ENCODE measurements around the gene HSPBP1.
"Not testable (repeated sequence)": the region's sequence is repeated elsewhere in the genome, so short reads cannot be mapped to it uniquely, and the experiment has no call there.

HSPBP1 gene

DNA sequence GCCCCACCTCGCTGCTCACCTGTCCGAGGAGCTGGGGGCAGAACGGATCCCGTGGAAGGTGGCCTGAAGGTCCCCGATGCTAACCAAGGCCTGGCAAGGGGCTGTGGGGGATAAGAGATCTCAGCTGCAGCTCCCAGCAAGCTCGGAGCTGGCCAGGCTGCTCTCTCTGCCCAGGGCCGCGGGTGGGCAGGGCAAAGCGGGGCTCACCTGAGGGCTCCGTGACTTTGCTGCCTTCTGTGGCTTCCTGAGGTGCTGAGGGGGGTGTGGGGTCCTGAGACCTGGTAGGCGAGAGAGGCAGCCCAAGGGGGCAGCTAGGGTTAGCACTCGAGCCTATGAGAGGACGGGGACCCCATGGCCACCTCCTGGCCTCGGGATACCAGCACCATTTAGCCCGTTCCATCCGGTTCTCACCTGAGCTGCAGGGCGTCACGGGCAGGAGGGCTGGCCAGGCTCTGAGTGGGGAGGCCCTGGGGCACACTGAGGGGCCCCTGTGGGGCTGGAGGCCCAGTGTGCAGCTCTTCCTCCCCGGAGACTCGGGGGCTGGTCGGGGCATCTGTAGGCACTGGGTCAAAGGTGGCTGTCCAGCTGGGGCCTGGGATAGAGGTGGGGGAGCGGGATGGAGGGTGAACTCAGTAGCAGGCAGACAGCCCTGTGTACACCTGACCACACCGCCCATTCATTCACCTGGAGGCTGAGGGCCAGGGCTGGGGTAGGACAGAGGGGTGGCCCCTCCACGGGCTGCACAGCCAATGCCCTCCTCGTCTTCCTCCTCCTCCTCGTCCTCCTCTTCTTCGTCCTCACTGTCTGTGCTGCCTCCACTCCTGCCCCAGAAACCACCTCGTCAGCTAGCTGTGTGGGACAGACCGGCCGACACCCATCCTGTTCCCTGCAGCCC is 48.3 kb downstream of the HSPBP1 start:
- DNase-seq: no peak

DNA sequence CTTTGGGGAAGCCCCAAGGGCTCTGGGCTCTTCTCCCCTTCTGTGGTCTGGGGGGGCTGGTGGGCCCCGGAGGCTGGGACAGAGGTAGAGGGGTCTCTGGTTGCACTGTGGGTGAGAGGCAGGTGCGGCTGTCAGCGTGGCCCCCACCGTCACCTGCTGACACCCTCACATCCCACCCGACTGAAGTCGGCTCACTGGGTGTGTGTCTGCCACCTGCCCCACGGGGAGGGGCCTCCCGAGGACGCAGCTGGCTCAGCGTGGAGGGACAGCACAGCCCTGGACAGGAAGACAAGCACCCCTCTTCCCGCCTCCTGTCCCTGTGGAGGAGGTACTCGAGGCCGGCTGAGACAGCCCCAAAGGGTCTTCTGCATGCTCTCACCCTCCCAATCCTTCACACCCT is 49.1 kb downstream of the HSPBP1 start:
- no peak for DNase-seq

DNA sequence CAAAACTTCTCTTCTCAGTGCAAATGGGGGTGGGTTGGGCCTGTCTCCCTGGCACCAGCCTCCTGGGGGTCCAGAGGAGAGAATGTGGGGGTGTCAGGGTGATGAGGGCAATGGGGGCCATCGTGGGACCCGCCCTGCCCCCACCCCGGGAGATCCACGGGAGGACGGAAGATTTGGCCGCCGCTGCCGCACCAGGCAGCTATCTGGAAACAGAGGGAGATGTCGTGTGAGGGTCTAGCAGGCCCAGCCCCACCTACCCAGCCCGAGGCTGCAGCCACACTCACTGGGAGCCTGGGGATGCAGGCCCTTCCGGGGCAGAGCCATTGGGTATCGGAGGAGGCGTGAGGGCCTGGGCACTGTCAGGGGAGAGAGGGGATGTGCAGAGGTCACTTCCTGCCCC is 49.6 kb downstream of the HSPBP1 start:
- no peak for DNase-seq

DNA sequence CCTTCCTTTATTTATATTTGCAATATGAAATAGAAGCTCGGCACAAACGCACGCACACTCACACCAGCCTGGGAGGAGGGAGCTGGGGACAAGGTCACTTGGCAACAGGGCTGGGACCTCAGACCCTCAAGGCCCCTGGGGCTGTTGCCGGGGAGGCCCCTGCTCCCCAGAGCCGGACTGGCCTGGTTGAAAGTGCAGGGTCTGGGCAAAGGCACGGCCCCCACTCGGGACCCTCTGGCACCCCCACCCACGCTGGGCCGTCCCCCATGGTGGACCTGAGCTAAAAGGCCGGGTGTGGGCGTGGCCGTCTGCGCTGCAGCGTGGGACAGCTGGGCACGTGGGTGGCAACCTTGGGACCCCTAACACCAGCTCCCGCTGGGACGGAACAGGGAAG is 50.1 kb downstream of the HSPBP1 start:
- no peak for DNase-seq

DNA sequence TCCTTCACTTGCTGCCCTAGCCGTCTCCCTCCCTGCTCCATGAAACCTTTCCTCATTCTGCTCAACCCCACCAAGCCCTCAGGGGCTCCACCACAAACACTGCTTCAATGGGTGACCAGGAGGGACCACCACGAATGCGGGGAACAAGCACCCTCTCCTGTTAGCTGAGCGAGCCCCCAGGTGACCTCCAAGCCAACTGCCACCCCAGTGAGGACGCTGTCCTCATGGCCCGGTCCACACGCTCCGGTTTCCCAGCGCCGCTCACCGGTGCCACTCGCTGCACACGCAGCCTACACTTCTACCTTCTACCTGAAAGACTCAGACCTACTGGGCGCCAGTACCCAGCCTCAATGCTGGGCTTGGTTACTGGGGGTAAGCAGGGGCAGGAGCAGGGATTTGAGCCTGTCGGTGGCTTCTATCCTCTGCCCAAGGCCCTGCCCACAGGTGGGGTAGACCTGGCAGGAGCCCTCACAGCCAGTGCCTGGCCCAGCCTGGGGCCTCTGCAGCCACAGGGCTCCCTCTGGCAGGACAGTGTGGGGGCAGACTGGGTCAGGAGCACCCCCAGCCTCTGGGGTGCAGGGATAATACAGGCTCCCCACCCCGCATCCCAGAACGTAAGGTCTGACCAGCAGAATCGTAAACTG is 50.6 kb downstream of the HSPBP1 start:
- no peak for DNase-seq

DNA sequence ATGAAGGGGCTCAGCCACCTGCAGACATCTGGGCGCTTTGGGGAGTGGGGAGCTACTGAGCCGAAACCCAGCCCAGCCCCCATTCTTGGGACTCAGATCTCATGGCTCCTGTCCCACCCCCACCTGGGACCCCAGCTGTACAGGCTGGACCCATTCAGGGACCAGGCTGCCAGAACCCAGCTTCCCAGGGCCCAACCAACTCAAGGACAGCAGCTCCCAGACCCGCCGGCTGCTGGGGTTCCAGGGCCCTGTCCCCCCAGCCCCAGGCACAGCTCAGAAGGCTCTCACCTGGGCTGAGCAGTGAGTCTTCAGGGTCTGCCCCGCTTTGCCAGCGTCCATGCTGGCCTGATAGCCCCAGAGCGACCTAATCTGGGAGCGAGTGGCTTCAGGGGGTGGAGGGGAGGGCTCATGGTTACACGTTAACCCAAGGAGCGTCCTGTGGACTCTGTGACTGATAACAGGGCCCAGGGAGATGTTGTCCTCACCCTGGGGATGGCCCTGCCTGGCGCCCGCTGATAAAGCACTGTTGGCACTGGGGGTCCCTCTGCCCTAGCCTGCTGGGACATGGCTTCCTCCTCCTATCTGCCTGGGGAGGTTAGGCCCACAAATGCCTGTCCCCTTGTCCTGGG is 51.4 kb downstream of the HSPBP1 start, which contains the start of gene TMEM86B:
TMEM86B (minus strand) TSS at position 361 of the 629 bp plus-strand sequence; CDS start at position 339, 22 bp downstream.
- DNase-seq: no peak

DNA sequence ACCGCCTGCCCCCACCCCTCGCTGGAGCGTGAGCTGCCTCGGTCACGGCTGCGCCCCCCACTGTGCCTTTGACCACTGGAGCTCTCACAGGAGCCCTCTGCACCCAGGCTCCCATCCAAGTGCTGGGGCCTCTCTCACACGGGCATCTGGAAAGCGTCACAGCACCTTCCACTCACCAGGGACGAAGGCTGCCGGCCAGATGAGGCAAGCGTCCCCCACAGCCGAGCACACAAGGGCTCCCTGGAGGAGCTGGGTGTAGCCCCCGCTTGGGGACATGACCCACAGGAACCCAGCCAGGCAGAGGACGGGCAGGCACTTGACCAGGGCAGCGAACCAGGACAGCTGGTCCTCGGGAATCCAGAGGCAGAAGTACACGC is 51.9 kb downstream of the HSPBP1 start:
- no peak for DNase-seq

DNA sequence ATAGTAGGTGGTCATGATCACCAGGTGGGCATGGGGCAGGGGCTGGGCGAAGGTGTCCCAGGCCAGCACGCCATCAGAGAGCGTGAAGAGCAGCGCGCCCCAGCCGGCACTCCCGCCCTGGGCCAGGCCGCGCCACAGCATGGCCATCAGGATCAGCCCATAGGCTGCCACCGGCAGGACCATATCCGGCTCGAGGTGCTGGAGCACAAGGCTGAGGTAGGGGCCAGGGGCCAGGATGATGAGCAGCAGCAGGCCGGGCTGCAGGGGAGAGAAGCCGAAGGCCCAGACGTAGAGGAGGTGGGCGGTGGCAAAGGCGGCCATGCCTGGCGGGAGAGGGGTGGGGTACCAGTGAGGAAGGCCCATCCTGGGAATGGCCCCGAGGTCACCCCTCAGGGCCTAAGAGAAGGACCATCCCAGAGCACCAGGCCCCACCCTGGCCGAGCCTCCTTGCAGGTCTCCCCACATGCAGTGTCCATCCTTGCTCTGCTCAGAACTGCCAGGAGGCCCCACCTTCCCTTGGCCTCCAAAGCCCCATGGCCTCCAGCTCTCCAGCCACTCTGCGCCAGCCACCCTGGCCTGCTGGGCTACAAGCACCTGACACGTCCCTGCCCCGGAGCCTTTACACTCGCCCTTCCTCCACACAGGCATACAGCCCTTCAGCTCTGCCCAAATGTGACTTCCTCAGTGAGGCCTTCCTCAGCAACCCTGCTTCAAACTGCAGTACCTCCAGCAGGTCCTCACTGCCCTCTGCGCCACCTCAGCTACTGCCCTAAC is 52.5 kb downstream of the HSPBP1 start:
- no peak for DNase-seq

DNA sequence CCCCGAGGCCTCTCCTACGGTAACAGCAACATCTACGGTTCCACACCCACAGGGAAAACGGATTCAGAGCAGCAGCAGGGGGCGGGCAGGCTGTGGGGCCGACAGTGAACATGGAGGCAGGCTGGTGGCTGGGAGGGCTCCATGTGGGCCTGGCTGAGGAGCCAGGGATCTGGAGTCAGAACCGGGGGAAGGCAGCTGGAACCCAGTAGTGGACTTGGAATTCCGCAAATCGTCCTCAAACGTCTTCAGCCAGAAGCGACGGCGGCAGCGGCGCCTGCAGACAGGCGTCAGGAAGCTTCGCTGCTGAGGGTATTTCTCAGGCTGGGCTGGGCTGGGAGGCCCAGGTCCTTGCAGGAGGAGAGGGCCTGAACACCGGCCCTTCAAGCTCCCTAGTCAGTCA is 53.1 kb downstream of the HSPBP1 start:
- no peak for DNase-seq

DNA sequence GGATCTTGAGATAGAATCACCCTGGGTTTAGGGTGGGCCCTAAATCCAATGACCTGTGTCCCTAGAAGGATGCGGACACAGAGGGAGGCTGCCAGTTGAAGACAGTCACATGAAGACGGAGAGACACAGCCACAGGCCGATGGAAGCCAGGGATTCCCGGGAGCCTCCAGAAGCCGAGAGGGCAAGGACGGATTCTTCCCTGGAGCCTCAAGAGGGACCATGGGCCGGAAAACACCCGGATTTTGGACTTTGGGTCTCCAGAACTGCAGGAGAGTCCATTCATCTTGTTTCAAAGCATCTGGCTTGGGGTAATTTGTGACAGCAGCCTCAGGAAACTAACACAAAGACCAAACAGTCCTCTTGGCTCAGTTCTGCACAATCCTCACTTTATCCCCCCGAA is 53.6 kb downstream of the HSPBP1 start:
- DNase-seq: no peak

DNA sequence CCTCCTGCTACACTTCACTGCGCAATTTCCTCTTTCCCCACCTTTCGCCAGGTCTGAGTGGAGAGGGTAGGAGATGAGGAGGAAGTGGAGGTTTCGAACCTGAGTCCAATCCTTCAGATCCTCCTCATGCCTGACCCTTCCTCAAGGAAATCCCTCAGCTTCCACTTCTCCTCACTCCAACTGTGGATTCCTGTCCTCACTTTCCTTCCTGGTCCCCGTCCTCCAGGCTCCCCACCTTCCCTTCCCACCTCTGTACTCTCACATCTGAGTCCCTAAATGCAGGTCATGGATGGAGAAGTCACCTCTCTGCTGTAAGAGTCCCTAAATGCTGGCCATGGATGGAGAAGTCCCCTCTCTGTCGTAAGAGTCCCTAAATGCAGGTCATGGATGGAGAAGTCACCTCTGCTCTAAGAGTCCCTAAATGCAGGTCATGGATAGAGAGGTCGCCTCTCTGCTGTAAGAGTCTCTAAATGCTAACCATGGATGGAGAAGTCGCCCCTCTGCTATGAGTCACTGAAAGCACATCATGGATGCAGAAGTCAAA is 54.4 kb downstream of the HSPBP1 start:
- DNase-seq: no peak

DNA sequence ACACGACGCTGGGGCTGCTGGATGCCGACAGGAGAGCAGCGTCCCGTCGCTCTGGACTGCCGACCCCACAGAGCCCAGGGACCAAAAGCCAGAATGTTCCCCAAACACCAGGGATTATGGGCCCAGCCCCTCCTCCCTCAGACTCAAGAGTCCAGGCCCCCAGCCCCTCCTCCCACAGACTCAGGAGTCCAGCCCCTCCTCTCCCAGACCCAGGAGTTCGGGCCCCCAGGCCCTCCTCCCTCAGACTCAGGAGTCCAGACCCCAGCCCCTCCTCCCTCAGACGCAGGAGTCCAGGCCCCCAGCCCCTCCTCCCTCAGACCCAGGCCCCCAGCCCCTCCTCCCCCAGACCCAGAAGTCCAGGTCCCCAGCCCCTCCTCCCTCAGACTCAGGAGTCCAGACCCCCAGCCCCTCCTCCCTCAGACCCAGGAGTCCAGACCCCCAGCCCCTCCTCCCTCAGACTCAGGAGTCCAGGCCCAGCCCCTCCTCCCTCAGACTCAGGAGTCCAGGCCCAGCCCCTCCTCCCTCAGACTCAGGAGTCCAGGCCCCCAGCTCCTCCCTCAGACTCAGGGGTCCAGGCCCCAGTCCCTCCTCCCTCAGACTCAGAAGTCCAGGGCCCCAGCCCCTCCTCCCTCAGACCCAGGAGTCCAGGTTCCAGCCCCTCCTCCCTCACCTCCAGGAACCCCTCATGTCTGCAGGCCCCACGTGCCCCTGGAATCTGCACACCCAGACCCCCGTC is 55.1 kb downstream of the HSPBP1 start:
- DNase-seq: not testable (repeated sequence)

DNA sequence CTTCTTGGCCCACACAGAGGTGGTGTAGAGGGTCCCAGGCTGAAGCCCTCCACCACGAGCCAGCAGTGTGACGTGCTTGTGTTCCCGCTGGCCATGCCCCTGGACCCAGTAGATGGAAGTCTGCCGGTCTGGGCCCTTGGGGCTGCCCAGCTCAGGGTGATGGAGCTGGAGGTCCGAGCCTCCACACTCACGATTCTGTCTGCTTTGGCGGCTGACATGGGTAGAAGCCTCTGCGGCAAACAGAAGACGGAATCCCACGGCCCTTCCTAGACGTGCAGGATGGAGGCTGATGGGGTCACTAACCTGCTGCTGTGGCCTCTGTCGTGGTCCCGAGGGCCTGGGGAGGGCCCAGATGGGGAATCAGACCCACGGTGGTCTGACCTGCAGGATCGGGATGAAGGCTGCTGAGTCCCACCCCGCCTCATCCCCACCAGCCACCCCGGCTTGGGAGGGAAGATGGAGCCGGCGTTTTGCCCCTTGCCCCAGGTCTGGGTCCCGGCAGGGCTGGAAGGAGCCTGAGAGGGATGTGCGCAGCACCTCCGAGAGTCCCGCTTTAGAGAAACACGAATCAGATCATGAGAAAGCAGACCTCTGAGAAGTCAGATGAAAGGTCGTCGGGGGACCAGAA is 55.8 kb downstream of the HSPBP1 start:
- DNase-seq: no peak

DNA sequence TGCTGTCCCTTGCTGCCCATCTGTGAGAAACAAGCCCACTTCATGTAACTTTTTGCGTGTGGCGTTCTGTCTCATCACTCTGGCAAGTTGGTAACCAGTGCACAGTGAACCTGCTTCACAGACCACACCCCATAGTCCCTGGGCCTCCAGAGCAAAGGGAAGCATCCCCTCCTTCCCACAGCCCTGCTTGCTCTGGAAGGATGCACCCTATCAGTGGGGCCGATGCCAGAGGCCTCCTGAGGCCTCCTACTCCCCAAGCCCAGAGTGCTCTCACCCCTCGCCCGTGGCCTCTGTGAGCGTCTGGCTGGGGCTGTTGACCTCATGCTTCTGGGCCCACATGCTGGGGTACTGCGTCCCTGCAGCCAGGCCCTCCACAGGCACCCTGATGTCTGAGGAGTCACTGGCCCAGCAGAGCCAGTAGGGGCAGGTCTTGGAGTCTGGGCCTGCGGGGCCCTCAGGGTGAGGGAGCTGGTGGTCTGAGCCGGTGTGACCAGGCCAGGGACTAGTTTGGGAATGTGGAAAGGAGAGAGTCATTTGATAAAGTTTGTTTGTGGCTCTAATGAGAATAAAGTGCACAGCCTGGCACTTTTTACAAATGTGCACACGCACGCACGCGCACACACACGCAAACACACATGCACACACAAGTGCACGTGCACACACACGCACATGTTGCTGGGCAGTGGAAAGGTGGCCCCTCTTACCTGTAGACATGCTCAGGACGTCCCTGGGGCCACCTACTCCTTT is 56.4 kb downstream of the HSPBP1 start:
- no peak for DNase-seq

DNA sequence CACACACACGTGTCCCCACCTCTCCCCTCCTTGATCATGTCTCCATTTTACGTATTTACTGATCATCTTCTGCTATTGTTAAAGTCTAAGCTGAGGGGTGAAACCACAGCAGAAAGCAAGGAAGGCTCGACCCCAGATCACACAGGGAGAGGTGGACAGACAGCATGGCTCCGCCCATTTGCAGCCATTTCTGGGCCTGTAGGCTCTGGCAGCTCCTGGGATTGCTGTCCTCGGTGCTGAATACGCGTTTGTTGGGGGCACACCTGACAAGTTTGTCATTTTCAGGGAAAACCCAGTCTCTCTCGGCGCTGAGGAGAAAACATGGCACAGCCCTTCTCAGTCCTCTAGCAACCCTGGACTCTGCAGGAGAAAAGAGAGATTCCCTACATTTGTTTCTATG is 59.4 kb downstream of the HSPBP1 start:
- no peak for DNase-seq

DNA sequence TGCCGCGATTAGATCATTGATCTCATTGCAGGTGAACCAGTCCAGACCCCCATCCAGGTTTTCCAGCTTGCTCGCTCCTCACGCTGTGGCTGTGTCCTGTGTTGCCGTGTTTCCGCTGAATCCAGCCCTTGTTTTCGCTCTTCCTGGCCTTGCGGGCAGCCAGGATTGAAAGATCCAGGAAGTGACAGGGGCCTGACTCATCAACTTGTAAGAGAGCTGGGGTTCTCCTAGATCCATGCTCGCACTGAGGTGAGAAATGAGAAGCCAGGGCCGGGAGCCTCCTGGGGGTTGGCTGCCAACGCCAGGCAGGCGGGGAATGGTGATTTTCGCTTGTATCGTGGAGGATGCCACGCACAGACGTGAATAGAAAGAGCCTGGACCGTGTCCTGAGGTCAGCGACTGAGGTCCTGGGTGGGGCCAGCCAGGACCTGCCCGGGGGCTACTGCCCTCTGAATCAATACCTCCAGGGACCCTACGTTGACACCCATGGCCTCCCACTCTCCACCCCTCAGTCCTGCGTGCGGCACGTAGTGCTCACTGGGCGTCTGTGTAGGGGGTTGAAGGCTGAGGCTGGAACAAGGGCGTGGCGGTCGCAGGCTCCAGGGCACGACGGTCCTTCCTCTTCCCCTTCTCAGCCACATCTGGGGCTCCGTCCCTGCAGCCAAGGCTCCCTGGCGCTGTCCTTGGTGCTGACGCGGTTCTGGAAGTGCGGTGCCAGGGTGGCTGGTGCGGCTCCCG is 63.3 kb downstream of the HSPBP1 start:
- DNase-seq: no peak

DNA sequence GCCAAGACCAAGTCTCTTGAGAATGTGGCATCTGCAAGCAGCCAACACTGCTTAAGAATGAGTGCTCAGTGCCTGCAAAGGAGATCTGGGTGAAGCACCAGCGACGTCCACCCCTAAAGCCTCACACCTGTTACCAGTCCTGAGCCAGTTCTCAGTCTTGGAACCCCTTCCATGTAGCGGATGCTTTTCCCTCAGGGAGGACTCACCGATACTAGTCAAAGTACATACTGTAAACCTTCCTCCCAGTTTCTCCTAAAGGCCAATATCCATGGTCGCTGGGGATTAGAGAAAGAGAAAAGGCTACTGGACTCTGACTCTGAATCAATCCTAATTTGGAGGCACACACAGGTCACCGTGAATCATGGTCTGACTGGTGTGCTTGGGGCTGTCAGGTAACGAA is 66.4 kb downstream of the HSPBP1 start:
- DNase-seq: no peak

DNA sequence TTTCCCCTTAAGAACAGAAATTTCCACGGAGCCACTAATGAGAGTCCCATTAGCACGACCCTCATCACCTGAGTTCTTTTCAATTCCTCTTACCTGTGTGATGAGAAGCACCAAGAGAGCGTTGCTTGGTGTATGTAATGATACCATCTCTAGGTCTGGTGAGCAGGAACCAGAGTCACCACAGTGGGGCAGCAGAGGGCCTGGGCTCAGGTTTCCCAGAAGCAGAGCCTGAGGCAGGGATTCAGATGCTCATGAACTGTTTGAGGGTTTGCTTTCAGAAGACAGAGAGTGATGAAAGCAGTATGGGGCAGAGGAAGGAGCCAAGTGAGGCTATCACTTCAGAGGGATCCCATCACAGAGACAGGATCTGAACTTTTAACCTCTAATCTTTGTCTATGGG is 67.5 kb downstream of the HSPBP1 start:
- DNase-seq: no peak

Data from NCI-H748 treated with DMSO at 0.1 percent for 48 hours (cell line).